IPS DF 19.7 (cell line): ENCODE data around the gene ELFN1.

Experiments used
- DNase-seq: peaks from one replicate; pipeline ENCODE4 v3.0.0-alpha.2; 2013; ENCODE audit warnings: low read depth, low spot score

Gene ELFN1

GRCh38 chr7:1741751-1742554 is 71.9 kb downstream of the ELFN1 start:
- DNase-seq, result no peak

GRCh38 chr7:1742555-1743303 is 72.7 kb downstream of the ELFN1 start:
- DNase-seq, result no peak

GRCh38 chr7:1743481-1744230 is 73.6 kb downstream of the ELFN1 start:
- no peak for DNase-seq

GRCh38 chr7:1744296-1745017 is 74.4 kb downstream of the ELFN1 start:
- no peak for DNase-seq

GRCh38 chr7:1745018-1745532 is 75.0 kb downstream of the ELFN1 start:
- DNase-seq, result no peak

DNA sequence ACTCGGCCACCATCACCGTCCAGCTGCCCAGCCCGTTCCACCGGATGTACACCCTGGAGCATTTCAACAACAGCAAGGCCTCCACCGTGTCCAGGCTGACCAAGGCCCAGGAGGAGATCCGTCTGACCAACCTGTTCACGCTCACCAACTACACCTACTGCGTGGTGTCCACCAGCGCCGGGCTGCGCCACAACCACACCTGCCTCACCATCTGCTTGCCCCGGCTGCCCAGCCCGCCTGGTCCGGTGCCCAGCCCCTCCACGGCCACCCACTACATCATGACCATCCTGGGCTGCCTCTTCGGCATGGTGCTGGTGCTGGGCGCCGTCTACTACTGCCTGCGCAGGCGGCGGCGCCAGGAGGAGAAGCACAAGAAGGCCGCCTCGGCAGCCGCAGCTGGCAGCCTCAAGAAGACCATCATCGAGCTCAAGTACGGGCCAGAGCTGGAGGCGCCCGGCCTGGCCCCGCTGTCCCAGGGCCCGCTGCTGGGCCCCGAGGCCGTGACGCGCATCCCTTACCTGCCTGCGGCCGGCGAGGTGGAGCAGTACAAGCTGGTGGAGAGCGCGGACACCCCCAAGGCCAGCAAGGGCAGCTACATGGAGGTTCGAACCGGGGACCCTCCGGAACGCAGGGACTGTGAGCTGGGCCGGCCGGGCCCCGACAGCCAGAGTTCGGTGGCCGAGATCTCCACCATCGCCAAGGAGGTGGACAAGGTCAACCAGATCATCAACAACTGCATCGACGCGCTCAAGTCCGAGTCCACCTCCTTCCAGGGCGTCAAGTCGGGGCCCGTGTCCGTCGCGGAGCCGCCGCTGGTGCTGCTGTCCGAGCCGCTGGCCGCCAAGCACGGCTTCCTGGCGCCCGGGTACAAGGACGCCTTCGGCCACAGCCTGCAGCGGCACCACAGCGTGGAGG is 75.8 kb downstream of the ELFN1 start:
- no peak for DNase-seq

GRCh38 chr7:1746491-1746975 is 76.5 kb downstream of the ELFN1 start:
- DNase-seq, result no peak

- no peak for DNase-seq
Measured at GRCh38 chr7:1747004-1747801, 77.1 kb downstream of the ELFN1 start.

- DNase-seq, result no peak
Measured at GRCh38 chr7:1748076-1748838, 78.2 kb downstream of the ELFN1 start.

GRCh38 chr7:1748839-1749173 is 78.7 kb downstream of the ELFN1 start:
- DNase-seq, result no peak

DNA sequence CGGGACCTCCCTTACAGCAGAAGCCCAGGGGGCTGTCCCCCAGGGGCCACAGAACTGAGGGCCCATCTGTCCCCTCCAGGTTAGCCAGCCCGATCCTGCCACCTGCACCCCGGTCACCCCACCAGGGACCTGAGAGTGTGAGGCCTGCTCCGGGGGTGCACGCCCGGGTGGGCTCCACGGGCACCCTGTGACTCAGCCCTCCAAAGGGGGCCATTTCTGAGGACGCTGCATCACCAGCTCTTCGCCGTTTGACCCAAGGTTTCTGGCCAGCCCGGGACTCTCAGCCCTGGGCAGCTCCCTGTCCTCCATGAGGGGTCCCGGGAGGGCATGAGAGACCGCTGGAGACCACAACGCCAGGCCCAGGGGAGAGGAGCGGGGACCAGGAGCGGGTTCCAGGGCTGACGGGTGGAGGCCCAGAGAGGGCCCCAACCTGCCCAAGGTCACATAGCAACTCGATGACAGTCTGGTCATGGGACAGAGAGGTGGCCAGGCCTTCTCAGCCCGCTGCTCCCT is 79.3 kb downstream of the ELFN1 start:
- DNase-seq, result no peak

DNA sequence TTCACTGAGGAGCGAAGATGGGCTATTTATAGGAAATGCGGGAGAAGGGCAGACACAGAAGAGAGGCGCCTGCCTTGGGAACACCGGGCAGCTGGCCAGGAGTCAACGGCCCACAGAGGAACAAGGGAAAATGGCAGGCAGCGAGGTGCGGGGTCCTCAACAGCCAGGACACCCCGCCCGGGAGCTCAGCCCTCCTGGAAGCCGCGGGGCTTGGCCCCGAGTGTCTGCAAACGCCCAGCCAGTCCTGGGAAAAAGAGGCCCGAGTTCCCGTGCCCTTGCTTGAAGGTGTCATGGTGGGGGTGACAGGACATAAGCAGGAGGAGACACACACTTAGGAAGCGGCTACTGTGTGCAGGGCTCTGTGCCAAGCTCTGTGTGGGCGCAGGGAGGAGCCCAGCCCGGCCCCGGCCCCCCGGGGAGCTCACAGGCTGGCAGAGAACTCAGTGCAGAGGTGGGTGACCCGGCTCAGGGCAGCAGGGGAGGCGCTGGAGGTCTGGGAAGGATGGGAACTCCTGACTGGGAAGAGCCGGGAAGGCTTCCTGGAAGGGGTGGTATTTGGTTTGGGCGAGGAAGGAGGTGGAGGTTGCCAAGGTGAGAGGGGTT is 79.9 kb downstream of the ELFN1 start:
- no peak for DNase-seq

DNA sequence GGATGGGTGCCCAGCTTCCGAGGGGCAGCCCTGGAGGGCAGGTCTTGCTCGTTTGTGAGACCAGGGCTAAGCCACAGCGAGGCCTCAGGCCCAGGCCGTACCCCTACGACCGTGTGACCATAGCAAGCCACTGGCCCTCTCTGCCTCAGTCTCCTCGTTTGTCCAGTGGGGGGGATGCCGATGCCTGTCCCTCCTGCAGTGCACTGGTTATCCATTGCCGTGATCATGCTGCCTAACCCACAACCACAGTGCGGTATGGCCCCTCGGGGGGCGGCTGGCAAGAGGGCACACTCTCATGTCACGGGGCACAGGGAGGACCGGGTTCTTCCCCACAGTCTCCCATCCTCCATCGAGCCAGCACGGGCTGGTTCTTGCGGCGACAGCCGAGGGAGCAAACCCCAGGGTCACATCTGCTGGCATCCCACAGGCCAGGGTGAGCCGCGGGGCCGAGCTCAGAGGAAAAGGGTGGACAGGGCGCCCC is 80.5 kb downstream of the ELFN1 start:
- DNase-seq, result no peak

DNA sequence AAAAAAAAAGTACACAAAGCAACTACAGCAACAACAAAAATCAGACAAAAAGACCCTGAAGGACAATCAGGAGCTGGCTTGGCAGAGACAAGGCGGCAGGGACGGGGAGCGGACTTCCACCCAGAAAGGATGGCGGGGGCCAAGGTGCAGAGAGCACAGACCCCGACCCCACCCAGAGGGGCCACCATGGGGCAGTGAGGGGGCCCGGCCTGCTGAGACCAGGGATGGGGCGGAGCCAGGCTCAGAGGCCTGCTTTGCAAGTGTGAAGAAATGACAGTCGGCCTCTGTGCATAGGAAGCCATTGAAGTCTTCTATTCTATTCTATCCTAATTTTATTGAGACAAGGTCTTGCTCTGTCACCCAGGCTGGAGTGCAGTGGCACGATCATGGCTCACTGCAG is 82.0 kb downstream of the ELFN1 start:
- no peak for DNase-seq

DNA sequence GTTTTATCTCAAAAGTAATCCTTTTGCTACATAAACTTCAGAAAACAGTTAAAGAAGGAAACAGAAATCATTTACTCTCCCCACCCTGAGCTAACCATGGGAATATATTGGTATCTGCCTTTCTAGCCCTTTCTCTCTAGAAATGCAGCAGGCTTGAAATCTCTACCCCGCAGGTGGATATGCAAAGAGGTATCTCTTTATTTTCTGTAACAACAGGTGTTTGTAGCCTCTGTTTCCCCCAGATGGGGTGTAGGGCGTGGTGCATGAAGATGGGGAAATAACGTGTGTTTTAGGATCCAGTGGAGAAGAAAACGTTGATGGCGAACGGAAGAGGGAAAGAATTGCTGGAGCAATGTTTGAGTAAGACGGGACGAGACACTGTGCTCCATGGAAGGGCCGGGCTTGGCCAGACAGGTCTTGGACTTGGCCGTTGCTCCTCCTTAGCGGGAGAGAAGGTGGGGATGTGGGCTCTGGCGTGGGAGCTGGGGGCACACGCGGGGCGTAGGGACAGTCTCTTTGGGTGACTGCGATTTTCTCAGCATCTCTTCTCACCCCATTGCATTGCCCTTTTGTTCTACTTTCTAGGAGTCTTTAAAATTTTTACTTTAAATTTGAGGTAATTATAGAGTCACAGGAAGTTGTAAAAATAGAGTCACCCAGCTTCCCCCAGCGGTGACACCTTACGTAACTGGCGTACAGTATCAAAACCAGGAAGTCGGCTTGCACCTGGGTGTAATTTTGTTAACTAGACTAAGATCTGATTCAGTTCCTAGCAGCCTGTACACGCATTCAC is 82.9 kb downstream of the ELFN1 start:
- DNase-seq, result no peak

GRCh38 chr7:1753564-1753867 is 83.4 kb downstream of the ELFN1 start:
- no peak for DNase-seq

DNA sequence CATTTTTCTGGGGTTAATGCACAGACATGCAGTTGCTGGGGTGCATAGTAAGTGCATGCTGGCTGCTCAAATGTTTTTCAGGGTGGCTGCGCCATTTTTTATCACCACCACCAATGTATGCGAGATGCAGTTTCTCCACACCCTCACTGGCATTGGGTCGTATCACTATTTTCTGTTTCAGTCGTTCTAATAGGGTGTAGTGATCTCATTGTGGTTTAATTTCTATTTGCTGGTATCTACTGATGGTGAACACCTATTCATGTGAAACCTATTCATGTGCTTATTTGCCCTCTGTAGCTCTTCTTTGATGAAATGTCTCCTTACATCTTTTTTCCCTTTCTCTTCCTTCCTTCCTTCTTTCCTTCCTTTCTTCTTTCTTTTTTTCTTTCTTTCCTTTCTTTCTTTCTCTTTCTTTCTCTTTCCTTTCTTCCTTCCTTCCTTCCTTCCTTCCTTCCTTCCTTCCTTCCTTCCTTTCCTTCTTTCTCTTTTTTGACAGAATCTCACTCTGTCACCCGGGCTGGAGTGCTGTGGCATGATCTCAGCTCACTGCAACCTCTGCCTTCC is 84.3 kb downstream of the ELFN1 start:
- DNase-seq, result no peak
